ENCODE measurements around the gene KIF5B.
"Not testable (repeated sequence)": the region's sequence is repeated elsewhere in the genome, so short reads cannot be mapped to it uniquely, and the experiment has no call there.

- not testable (repeated sequence) for TF ChIP-seq CTCF (conservative IDR thresholded peaks at IDR 0.05; ENCODE audit: low read depth, low read length); EZH2 (IDR thresholded peaks at IDR 0.05; ENCODE audit: borderline replicate concordance, low read depth, low read length, poor library complexity, severe bottlenecking)
These were observed 13.5 kb downstream of the KIF5B start for GRCh38 chr10:32042730-32043129.
